ENCODE measurements around the gene KAT6B. TPM values are rescaled to one million over a fixed set of nuclear protein-coding genes. Genes with fewer than 3 reads are reported as not detected.

KAT6B gene
- total and polyA plus RNA-seq, 2 of the 8 experiments (the other 6 are each of a cell fraction or from before 2014, with no cell fraction given): 7.3 to 30.8 TPM

DNA sequence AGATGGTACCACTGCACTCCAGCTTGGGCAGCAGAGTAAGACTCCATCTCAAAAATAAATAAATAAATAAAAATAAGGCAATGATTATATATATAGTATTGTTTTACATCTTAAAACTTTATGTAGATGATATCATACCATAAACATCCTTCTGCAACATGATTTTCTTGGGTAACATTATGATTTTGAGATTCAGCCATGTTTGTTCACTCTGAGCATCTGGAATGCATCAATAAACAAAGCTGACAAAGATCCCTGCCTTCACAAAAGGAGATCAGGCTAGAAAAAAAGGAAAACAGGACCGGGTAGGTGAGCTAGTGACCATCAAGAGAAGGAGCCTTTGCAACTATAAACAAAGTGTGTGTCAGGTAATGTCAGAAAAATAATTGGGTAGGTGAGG is 31.9 kb upstream of the KAT6B start:
- H3K27ac ChIP-seq (ENCODE audit: low read depth, low read length): no peak overlapping the region
- WGBS, 2 experiments (ENCODE audit: extremely low coverage in 1 of 2, insufficient coverage in 1 of 2, insufficient read length in 1 of 2, insufficient replicate concordance in 2 of 2, low coverage in 1 of 2, low lambda C conversion rate in 2 of 2, missing lambda C conversion rate in 1 of 2): 82% methylated on average over 1 of the region's 1 CpG; no CpG with 5 or more reads in 1 of the 2 experiments
- H3K23ac ChIP-seq (ENCODE audit: insufficient read length): no peak overlapping the region
- no peak overlapping the region for H2BK20ac ChIP-seq (ENCODE audit: low read length)
- H3K9me3 ChIP-seq (ENCODE audit: insufficient read depth in 2 of 2, low read depth in 1 of 2, low read length in 1 of 2): no peaks in the 10 kb centered on the region
- FAIRE-seq: no peak
- ChIA-PET CTCF (ENCODE audit: partially characterized antibody) (interaction anchor here (0.7 kb wide), 1 partner anchor 309 kb away, joined by 3 read pairs; no protein-coding TSS in a partner anchor), POLR2A (ENCODE audit: partially characterized antibody) (no interaction called here)
- H4K91ac ChIP-seq (replicated peaks; ENCODE audit: insufficient read length, low read length): peak overlapping the region; percentile 72
- no peaks in the 10 kb centered on the region for H3K23me2 ChIP-seq (ENCODE audit: low read depth, low read length)
- H3K79me1 ChIP-seq (ENCODE audit: low read depth, low read length): no peaks in the 10 kb centered on the region
- H3K4me1 ChIP-seq (replicated peaks in 1 of 4; ENCODE audit: control insufficient read depth in 3 of 4, insufficient read depth in 4 of 4, low read length in 3 of 4): peaks cover 0 to 5% (median 3%) of the 10 kb centered on the region in 4 experiments; a peak in 4 of 7 replicates
- H2BK12ac ChIP-seq (ENCODE audit: low read depth, low read length): no peak overlapping the region
- no peak overlapping the region for H3K18ac ChIP-seq (ENCODE audit: extremely low read depth, low read length)
- no peak overlapping the region for H2BK5ac ChIP-seq (ENCODE audit: low read depth, low read length)
- H2BK15ac ChIP-seq (ENCODE audit: low read length): no peak overlapping the region
- no peak overlapping the region for H4K5ac ChIP-seq (ENCODE audit: insufficient read length, low read depth, low read length)
- no peak overlapping the region for H2AK5ac ChIP-seq (ENCODE audit: low read depth, low read length)
- H3K14ac ChIP-seq (ENCODE audit: insufficient read length): no peak overlapping the region
- H4K20me1 ChIP-seq (replicated peaks in 1 of 2; ENCODE audit: control insufficient read depth in 1 of 2, insufficient read depth in 2 of 2, low read length in 2 of 2): no peaks in the 10 kb centered on the region
- TF ChIP-seq SP4 (IDR thresholded peaks at IDR 0.05; ENCODE audit: low read length) (no peak), FOSL1 (IDR thresholded peaks at IDR 0.05; ENCODE audit: insufficient read depth, low read depth, low read length) (no peak), SP1 (IDR thresholded peaks at IDR 0.05; ENCODE audit: low read depth, low read length) (no peak), YY1 (IDR thresholded peaks at IDR 0.05; ENCODE audit: low read depth, low read length) (no peak), RXRA (IDR thresholded peaks at IDR 0.05; ENCODE audit: insufficient read depth, low read depth, low read length) (no peak), CEBPB (IDR thresholded peaks at IDR 0.05; ENCODE audit: low read depth, low read length) (no peak), CREB1 (IDR thresholded peaks at IDR 0.05) (no peak), RFX5 (IDR thresholded peaks at IDR 0.05; ENCODE audit: borderline replicate concordance, low read depth, low read length) (no peak), NRF1 (IDR thresholded peaks at IDR 0.05; ENCODE audit: low read depth, low read length) (no peak), ASH2L (IDR thresholded peaks at IDR 0.05; ENCODE audit: low read length) (no peak), JUND (IDR thresholded peaks at IDR 0.05; ENCODE audit: low read length) (no peak), BRCA1 (IDR thresholded peaks at IDR 0.05; ENCODE audit: low read depth, low read length) (no peak)
- no peak for DNase-seq (ENCODE audit: low read depth in 1 of 2, low spot score in 2 of 2)
- H3K9ac ChIP-seq (replicated peaks in 1 of 4; ENCODE audit: extremely low read depth in 1 of 4, low read depth in 3 of 4, low read length in 3 of 4): no peak overlapping the region
- no peak overlapping the region for H3K4me2 ChIP-seq (ENCODE audit: insufficient read depth in 1 of 2, low read depth in 2 of 2, low read length in 2 of 2)
- H3K4ac ChIP-seq (replicated peaks; ENCODE audit: insufficient read length, low read depth, low read length): no peak overlapping the region
- no peak overlapping the region for H2AFZ ChIP-seq (ENCODE audit: low read length)
- no peak overlapping the region for H4K8ac ChIP-seq (ENCODE audit: extremely low read depth, insufficient read depth, low read length)
- H3K4me3 ChIP-seq (ENCODE audit: extremely low read depth in 1 of 4, insufficient read depth in 2 of 4, low read depth in 3 of 4, low read length in 4 of 4): no peak overlapping the region
- no peaks in the 10 kb centered on the region for H3K36me3 ChIP-seq (ENCODE audit: control insufficient read depth in 2 of 4, insufficient read depth in 4 of 4, low read length in 3 of 4)
- H3K79me2 ChIP-seq (ENCODE audit: control insufficient read depth in 1 of 2, insufficient read depth in 2 of 2, low read length in 2 of 2): no peaks in the 10 kb centered on the region
- no peaks in the 10 kb centered on the region for H3K27me3 ChIP-seq (replicated peaks in 1 of 4; ENCODE audit: control insufficient read depth in 3 of 4, extremely low read depth in 1 of 4, insufficient read depth in 3 of 4, low read length in 3 of 4)
- no peak overlapping the region for H2BK120ac ChIP-seq (replicated peaks; ENCODE audit: low read depth, low read length)
- no peak overlapping the region for H3K56ac ChIP-seq (replicated peaks; ENCODE audit: insufficient read length, low read depth, low read length)

Data from H1 (cell line).